ENCODE data around the gene OSGEPL1.
"Not testable (repeated sequence)": the region's sequence is repeated elsewhere in the genome, so short reads cannot be mapped to it uniquely, and the experiment has no call there.

OSGEPL1 gene

GRCh38 chr2:189729430-189729829, 33.2 kb downstream of the OSGEPL1 start:
- DNase-seq (ENCODE audit: low read depth) = no peak

GRCh38 chr2:189726849-189727248, 35.7 kb downstream of the OSGEPL1 start:
- no peak for DNase-seq (ENCODE audit: low read depth)

GRCh38 chr2:189726271-189726670, 36.3 kb downstream of the OSGEPL1 start:
- no peak for DNase-seq (ENCODE audit: low read depth)

GRCh38 chr2:189723192-189723591, 39.4 kb downstream of the OSGEPL1 start:
- no peak for DNase-seq (ENCODE audit: low read depth)

- peak; percentile 43 for DNase-seq (ENCODE audit: low read depth)
These were observed 43.0 kb downstream of the OSGEPL1 start for GRCh38 chr2:189719571-189719970.

GRCh38 chr2:189717593-189717992, 45.0 kb downstream of the OSGEPL1 start:
- not testable (repeated sequence) for DNase-seq (ENCODE audit: low read depth)

- no peak for DNase-seq (ENCODE audit: low read depth)
These were observed 52.9 kb downstream of the OSGEPL1 start for GRCh38 chr2:189709501-189710221.

GRCh38 chr2:189702071-189702470, 60.5 kb downstream of the OSGEPL1 start:
- no peak for DNase-seq (ENCODE audit: low read depth)

GRCh38 chr2:189700681-189701080, 61.9 kb downstream of the OSGEPL1 start:
- no peak for DNase-seq (ENCODE audit: low read depth)

- peak; percentile 35 for DNase-seq (ENCODE audit: low read depth)
These were observed 64.3 kb downstream of the OSGEPL1 start for GRCh38 chr2:189698020-189698887.

All from fibroblast of gingiva (primary cell).